Natural killer cell treated with Interleukin-12 subunit alpha and Interleukin-12 subunit beta and Interleukin-15 and Interleukin-18, amount 100 ng/mL, for 72 hours (primary cell): Measurements from ENCODE around the gene NTMT2. TPM values are rescaled to one million over a fixed set of nuclear protein-coding genes. Genes with fewer than 3 reads are reported as not detected.
A peak's percentile ranks its signal among the peaks of the same experiment; 100 is the strongest.
"Not testable (repeated sequence)": the region's sequence is repeated elsewhere in the genome, so short reads cannot be mapped to it uniquely, and the experiment has no call there.

ENCODE experiments used
- ATAC-seq, 2 donors: fragments of 150-1000 bp; cut with Tn5 transposase in 1 of 2; sonication (Bioruptor Pico), chemical (Tn5 transposase) in 1 of 2; 2 replicates each; pipeline ENCODE4 v1.10.0; 2021
- DNase-seq: peaks from one replicate; pipeline ENCODE4 v3.0.0; 2022; ENCODE audit warnings: low spot score
- H3K27ac Mint-ChIP-seq, 2 donors: 1 replicate in 1 of 2; 2 replicates in 1 of 2; pipeline ENCODE4 v1.8.0; 2022; ENCODE audit warnings: mixed read lengths in 2 of 2, mild to moderate bottlenecking in 1 of 2, moderate library complexity in 1 of 2
- H3K27me3 Mint-ChIP-seq, 2 donors: 1 replicate in 1 of 2; 2 replicates in 1 of 2; pipeline ENCODE4 v1.8.0; 2022; ENCODE audit warnings: mixed read lengths in 2 of 2
- H3K36me3 Mint-ChIP-seq: one replicate; pipeline ENCODE4 v1.8.0; 2022; ENCODE audit warnings: mixed read lengths
- H3K4me1 Mint-ChIP-seq, 2 donors: 1 replicate in 1 of 2; 2 replicates in 1 of 2; pipeline ENCODE4 v1.8.0; 2022; ENCODE audit warnings: low read depth in 2 of 2, mixed read lengths in 2 of 2, mild to moderate bottlenecking in 1 of 2
- H3K4me3 Mint-ChIP-seq: one replicate; pipeline ENCODE4 v1.8.0; 2022; ENCODE audit warnings: mixed read lengths
- H3K9me3 Mint-ChIP-seq: 2 replicates; pipeline ENCODE4 v1.8.0; 2022; ENCODE audit warnings: mixed read lengths
- total RNA-seq, 2 donors: library from RNA; stranded (reverse); gene quantifications; one replicate each; pipeline ENCODE4 v1.2.3, GENCODE V29; 2022

NTMT2 gene
- total RNA-seq, 2 donors from 2014 or later: not detected

DNA sequence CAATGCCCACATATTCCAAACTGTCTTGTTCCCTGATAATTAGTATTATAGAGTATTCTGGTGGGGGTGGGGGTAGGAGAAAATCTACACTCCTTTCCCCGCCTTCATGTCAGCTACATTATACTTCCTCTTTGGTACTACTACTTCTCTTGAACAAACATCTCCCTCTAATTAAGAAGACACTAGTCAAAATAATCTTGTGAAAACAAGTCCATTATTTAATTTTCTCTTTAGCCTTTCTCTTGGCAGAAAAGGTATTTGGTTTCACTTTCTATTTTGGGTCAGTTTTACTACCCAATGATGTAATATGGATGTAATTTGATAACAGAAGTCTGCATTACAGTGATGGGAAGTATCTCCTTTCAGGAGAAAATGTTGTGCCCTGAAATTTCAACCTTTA is 22.5 kb downstream of the NTMT2 start:
- H3K36me3 Mint-ChIP-seq: peaks cover 9% of the 10 kb centered on the region
- peaks cover 10% of the 10 kb centered on the region for H3K9me3 Mint-ChIP-seq
- H3K27me3 Mint-ChIP-seq: peaks cover 9 to 12% of the 10 kb centered on the region in 2 donors
- no peak overlapping the region for H3K4me3 Mint-ChIP-seq
- no peak for ATAC-seq
- peaks cover 0 to 4% of the 10 kb centered on the region in 2 donors for H3K4me1 Mint-ChIP-seq
- H3K27ac Mint-ChIP-seq: no peak overlapping the region
- no peak for DNase-seq

- not testable (repeated sequence) for ATAC-seq, H3K36me3 Mint-ChIP-seq, H3K27ac Mint-ChIP-seq, H3K4me1 Mint-ChIP-seq, H3K4me3 Mint-ChIP-seq, DNase-seq
- Mint-ChIP-seq H3K9me3 (peaks cover 13% of the 10 kb centered on the region), H3K27me3 (peaks cover 9 to 12% of the 10 kb centered on the region in 2 donors)
Measured at GRCh38 chr1:170170513-170170912, 24.8 kb downstream of the NTMT2 start.

DNA sequence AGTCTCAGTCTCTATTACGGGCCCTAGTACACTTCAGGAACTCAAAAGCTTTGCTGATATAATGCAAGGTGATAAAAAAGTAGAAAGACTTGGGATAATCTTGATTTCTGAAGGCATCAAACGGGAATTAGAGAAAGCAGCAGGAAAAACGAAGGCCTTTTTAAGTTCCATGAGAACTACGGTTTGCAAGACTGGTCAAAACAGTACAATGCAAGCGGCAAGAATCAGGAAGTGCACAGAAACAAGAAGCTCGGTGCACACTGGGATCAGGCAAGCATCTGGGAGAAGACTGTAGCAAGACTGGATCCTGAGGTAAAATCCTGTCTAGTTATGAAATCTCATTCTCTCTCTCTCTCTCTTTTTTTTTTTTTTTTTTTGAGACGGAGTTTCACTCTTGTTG is 28.6 kb downstream of the NTMT2 start:
- DNase-seq (no peak), ATAC-seq (no peak)
- Mint-ChIP-seq H3K9me3 (peaks cover 13% of the 10 kb centered on the region), H3K4me3 (no peak overlapping the region), H3K36me3 (peaks cover 9% of the 10 kb centered on the region), H3K27ac (no peak overlapping the region), H3K4me1 (no peaks in the 10 kb centered on the region), H3K27me3 (peaks cover 15 to 27% of the 10 kb centered on the region in 2 donors)

GRCh38 chr1:170175041-170175440 is 29.3 kb downstream of the NTMT2 start:
- DNase-seq (no peak), ATAC-seq (no peak)
- H3K27ac Mint-ChIP-seq: no peak overlapping the region
- no peak overlapping the region for H3K4me3 Mint-ChIP-seq
- H3K9me3 Mint-ChIP-seq: peaks cover 13% of the 10 kb centered on the region
- peaks cover 15 to 27% of the 10 kb centered on the region in 2 donors for H3K27me3 Mint-ChIP-seq
- H3K4me1 Mint-ChIP-seq: no peaks in the 10 kb centered on the region
- H3K36me3 Mint-ChIP-seq: peaks cover 9% of the 10 kb centered on the region

DNA sequence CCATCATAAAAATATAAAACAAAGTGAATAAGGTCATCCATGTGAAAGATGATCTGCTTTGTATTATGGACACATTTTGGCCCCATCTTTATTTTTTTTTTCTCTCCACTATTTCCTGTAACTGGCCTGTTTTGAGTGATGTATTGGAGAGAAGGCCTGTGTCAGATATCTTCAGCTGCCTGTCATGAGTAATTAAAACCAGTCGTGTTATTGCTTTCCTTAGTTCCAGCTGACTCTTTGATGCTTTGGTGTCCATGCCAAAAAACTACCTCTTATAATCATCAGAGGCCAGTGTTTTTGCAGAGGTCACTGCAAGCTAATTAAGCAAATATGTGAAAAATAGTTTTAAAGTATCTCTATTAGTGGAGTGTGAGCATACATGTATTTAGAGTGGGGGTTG is 29.7 kb downstream of the NTMT2 start:
- H3K9me3 Mint-ChIP-seq: peaks cover 11% of the 10 kb centered on the region
- peaks cover 15 to 27% of the 10 kb centered on the region in 2 donors for H3K27me3 Mint-ChIP-seq
- no peak overlapping the region for H3K27ac Mint-ChIP-seq
- ATAC-seq (no peak), DNase-seq (no peak)
- H3K36me3 Mint-ChIP-seq: peaks cover 9% of the 10 kb centered on the region
- no peak overlapping the region for H3K4me3 Mint-ChIP-seq
- H3K4me1 Mint-ChIP-seq: no peaks in the 10 kb centered on the region

DNA sequence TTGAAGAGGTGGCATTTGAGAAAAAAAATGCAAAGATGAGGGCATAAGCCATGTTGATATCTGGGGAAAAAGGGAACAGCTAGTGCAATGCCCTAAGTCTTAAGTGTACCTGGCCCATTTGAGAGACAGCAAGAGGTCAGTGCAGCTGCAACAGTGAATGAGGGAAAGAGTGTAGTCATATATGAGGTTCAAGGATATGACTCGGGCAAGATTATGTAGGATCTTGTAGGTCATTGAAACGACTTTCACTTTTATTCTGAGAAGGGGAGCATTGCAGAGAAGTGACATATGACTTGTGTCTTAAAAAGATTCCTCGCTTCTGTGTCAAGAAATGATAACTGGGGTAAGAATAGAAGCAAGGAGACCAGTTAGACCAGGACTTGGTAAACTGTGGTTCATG is 31.0 kb downstream of the NTMT2 start:
- Mint-ChIP-seq H3K4me3 (no peak overlapping the region), H3K9me3 (peaks cover 7% of the 10 kb centered on the region), H3K4me1 (no peaks in the 10 kb centered on the region), H3K36me3 (peaks cover 4% of the 10 kb centered on the region), H3K27me3 (peaks cover 15 to 27% of the 10 kb centered on the region in 2 donors), H3K27ac (no peak overlapping the region)
- ATAC-seq (peak in 1 of 2 donors; percentile 51), DNase-seq (no peak)

GRCh38 chr1:170182442-170182841 is 36.7 kb downstream of the NTMT2 start:
- H3K36me3 Mint-ChIP-seq: no peaks in the 10 kb centered on the region
- peaks cover 6 to 7% of the 10 kb centered on the region in 2 donors for H3K27me3 Mint-ChIP-seq
- DNase-seq: no peak
- H3K27ac Mint-ChIP-seq: no peak overlapping the region
- no peak overlapping the region for H3K4me3 Mint-ChIP-seq
- no peaks in the 10 kb centered on the region for H3K9me3 Mint-ChIP-seq
- no peak for ATAC-seq
- no peaks in the 10 kb centered on the region for H3K4me1 Mint-ChIP-seq

GRCh38 chr1:170192546-170192945 is 46.8 kb downstream of the NTMT2 start:
- no peak overlapping the region for H3K4me3 Mint-ChIP-seq
- no peak overlapping the region for H3K27ac Mint-ChIP-seq
- peaks cover 14% of the 10 kb centered on the region for H3K9me3 Mint-ChIP-seq
- ATAC-seq (no peak), DNase-seq (no peak)
- H3K36me3 Mint-ChIP-seq: peaks cover 18% of the 10 kb centered on the region
- H3K4me1 Mint-ChIP-seq: no peaks in the 10 kb centered on the region
- peaks cover 16 to 46% of the 10 kb centered on the region in 2 donors for H3K27me3 Mint-ChIP-seq

- peaks cover 23 to 43% of the 10 kb centered on the region in 2 donors for H3K27me3 Mint-ChIP-seq
- ATAC-seq: no peak
- H3K4me3 Mint-ChIP-seq: no peak overlapping the region
- H3K4me1 Mint-ChIP-seq: no peaks in the 10 kb centered on the region
- DNase-seq: no peak
- H3K27ac Mint-ChIP-seq: no peak overlapping the region
- peaks cover 8% of the 10 kb centered on the region for H3K9me3 Mint-ChIP-seq
- peaks cover 18% of the 10 kb centered on the region for H3K36me3 Mint-ChIP-seq
Measured at GRCh38 chr1:170194451-170194850, 48.7 kb downstream of the NTMT2 start.

DNA sequence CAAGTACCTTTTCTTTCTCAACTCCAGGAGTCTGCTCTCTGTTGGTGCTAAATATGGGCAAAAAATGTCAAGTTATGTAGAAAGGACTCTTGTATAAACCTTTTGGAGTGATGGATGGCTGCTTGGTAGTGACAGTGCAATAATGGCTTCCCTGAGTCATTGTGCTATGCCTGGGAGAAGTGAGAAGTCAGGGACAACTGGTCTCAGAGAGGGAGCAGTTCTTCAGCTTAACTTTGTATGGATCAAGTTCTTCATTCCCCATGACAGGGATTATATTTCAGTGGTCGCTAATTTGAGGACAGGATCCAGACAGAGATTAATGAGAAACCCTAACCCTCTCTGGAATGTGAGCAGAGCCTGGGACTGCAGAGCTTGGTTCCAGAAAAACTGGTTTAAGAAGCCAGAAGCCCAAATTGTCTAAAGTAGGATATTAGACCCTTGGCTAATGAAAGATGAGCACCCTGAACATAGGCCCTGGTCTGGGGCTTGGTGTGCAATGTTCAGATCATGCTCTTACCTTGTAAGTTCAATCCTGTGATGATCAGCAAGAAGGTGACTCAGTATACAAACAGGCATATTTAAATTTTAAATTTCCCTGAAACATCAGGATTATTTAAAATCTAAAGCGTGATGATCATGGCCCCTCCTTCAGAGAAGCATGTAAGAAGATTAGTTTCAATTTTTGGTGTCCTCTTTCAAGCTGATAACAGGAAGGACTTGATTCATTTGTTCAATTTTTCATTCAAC is 50.9 kb downstream of the NTMT2 start:
- ATAC-seq: no peak
- Mint-ChIP-seq H3K9me3 (no peaks in the 10 kb centered on the region), H3K27me3 (peaks cover 26 to 46% of the 10 kb centered on the region in 2 donors), H3K4me1 (no peaks in the 10 kb centered on the region), H3K4me3 (no peak overlapping the region), H3K27ac (no peak overlapping the region), H3K36me3 (peaks cover 10% of the 10 kb centered on the region)
- DNase-seq: no peak

- Mint-ChIP-seq H3K36me3 (peaks cover 5% of the 10 kb centered on the region), H3K27me3 (peaks cover 28 to 45% of the 10 kb centered on the region in 2 donors), H3K27ac (no peak overlapping the region), H3K9me3 (peaks cover 3% of the 10 kb centered on the region), H3K4me3 (no peak overlapping the region), H3K4me1 (no peaks in the 10 kb centered on the region)
- no peak for ATAC-seq
- no peak for DNase-seq
Measured at GRCh38 chr1:170198090-170198489, 52.3 kb downstream of the NTMT2 start.

DNA sequence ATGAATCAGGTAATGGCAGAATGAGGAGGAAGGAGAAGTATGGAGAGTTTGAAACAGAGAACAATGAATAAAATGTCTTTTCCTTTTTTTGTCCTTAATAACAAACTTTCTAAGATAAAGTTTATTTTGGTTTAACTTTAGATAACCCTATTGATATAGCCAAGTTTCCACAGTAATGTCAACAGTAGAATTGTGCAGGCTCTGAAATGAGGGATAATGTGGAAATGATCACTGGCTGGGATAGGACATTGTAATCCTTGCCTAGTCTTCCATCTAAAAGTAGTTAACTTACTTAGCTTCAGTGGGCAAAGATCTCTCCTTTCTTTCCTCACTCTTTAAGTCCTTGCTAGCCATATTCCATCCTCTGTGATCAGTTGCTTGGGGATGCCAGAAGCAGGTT is 52.8 kb downstream of the NTMT2 start:
- Mint-ChIP-seq H3K9me3 (peaks cover 3% of the 10 kb centered on the region), H3K27me3 (peaks cover 27 to 40% of the 10 kb centered on the region in 2 donors), H3K4me1 (no peaks in the 10 kb centered on the region), H3K27ac (no peak overlapping the region), H3K36me3 (peaks cover 3% of the 10 kb centered on the region), H3K4me3 (no peak overlapping the region)
- no peak for ATAC-seq
- DNase-seq: no peak

DNA sequence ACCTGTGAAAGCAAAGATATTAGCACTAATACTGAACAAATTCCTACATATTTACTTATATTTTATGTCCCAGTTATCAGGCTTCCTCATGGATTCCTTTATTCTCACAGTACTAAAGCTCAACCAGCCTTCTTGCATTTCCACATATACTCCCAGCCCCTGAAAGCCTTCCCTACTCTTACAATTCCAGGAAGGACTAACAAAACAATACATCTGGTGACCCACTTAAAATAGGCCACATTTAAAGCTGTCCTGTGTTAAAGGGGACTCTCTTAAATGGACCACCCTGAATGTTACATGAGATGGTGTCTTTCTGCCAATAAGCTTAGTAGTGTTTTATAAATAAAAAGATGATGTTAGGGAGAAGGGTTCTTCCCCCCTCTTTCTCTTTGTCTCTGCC is 54.4 kb downstream of the NTMT2 start:
- peaks cover 25 to 27% of the 10 kb centered on the region in 2 donors for H3K27me3 Mint-ChIP-seq
- H3K4me1 Mint-ChIP-seq: no peaks in the 10 kb centered on the region
- DNase-seq (no peak), ATAC-seq (no peak)
- no peak overlapping the region for H3K27ac Mint-ChIP-seq
- H3K4me3 Mint-ChIP-seq: no peak overlapping the region
- no peaks in the 10 kb centered on the region for H3K36me3 Mint-ChIP-seq
- peaks cover 3% of the 10 kb centered on the region for H3K9me3 Mint-ChIP-seq

DNA sequence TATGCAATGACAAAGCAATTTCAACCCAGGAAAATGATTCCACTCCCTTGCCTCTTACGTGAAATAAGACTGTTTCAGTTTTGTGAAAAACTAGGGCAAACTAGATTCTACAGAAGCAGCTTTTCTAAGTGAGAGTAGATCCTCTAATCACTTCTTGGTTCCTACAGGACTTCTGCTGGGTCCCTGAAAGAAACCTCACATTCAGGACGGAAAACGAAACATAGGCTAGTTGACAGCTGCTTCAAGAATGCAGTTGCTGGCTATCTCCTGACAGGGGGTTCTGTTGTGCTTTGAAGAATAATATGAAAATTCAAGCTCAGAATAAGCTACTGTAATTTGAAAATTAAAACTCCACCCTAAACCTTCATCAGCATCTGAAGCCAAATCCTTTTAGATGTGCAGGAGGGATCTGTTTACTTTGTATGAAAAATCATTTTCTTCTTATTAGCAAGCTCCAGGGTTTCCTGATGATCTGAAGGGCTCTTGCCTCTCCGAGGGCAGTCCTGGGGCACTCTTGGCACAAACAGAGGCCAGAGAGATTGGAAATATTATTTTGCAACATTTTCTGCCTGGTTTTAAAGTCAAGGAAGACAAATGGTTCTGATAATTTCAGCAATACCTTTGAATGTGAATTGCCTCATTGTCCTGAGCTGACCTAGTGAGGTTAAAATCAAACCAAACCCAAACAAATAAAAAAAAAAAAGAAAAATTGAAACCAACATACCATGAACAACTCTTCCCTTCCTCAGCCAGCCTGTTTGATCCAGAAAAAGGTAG is 55.0 kb downstream of the NTMT2 start:
- Mint-ChIP-seq H3K27ac (no peak overlapping the region), H3K4me3 (no peak overlapping the region), H3K4me1 (no peaks in the 10 kb centered on the region), H3K27me3 (peaks cover 27 to 30% of the 10 kb centered on the region in 2 donors), H3K36me3 (peaks cover 3% of the 10 kb centered on the region), H3K9me3 (peaks cover 3% of the 10 kb centered on the region)
- no peak for ATAC-seq
- no peak for DNase-seq
